H1 (cell line): ENCODE results near the gene PRKN.

Experiments
- CBX5 ChIP-seq: fragments of 300-800, 300-1000 bp; sonication (generic); IDR thresholded peaks from 2 replicates; pipeline ENCODE4 v1.7.1; 2016; ENCODE audit warnings: antibody characterized with exemption, low read length, low read depth
- CTCF ChIP-seq, 3 experiments: IDR thresholded peaks; 1 replicate in 2 of 3; 2 replicates in 1 of 3; pipeline versions ENCODE4 v1.5.1 to v1.6.1; 2011; ENCODE audit warnings: low read length in 3 of 3, mild to moderate bottlenecking in 3 of 3, inconsistent platforms in 2 of 3, low read depth in 1 of 3, moderate library complexity in 1 of 3; ENCODE audit not compliant: insufficient read depth in 1 of 3; ENCODE audit errors: control extremely low read depth in 1 of 3
- POLR2A ChIP-seq, 2 experiments: IDR thresholded peaks; 1 replicate in 1 of 2; 2 replicates in 1 of 2; pipeline ENCODE4 v1.6.1; 2011; ENCODE audit warnings: low read depth in 2 of 2, low read length in 2 of 2, mild to moderate bottlenecking in 2 of 2; ENCODE audit errors: control extremely low read depth in 1 of 2
- SRF ChIP-seq: IDR thresholded peaks from 2 replicates; pipeline ENCODE4 v1.6.1; 2011; ENCODE audit warnings: mild to moderate bottlenecking, low read depth, low read length, moderate library complexity
- USF2 ChIP-seq: IDR thresholded peaks from 2 replicates; pipeline ENCODE4 v1.6.1; 2011; ENCODE audit warnings: low read length, improper control_type of control experiment

- TF ChIP-seq USF2 (no peak), CTCF (IDR thresholded peaks at IDR 0.05; ENCODE audit: control extremely low read depth in 1 of 3, insufficient read depth in 1 of 3, low read depth in 1 of 3, low read length in 3 of 3) (peak; percentile 49 to 57 (median 54)), POLR2A (IDR thresholded peaks at IDR 0.05; ENCODE audit: control extremely low read depth in 1 of 2, low read depth in 2 of 2, low read length in 2 of 2) (no peak), CBX5 (no peak), SRF (no peak)
Measured at GRCh38 chr6:162251257-162251656, 476.3 kb downstream of the PRKN start.
